CD8-positive, alpha-beta memory T cell (primary cell): ENCODE results near the gene ASB4. TPM values are rescaled to one million over a fixed set of nuclear protein-coding genes. Genes with fewer than 3 reads are reported as not detected.

ENCODE experiments used
- CTCF ChIA-PET: fragments of 350-600 bp; sonication (Branson Sonifier 250); formaldehyde crosslinking; loops from one replicate; lab custom pipeline; 2021; ENCODE audit warnings: antibody characterized with exemption; lab: Charles Lee
- POLR2A ChIA-PET: fragments of 350-600 bp; sonication (Branson Sonifier 250); formaldehyde crosslinking; loops from one replicate; lab custom pipeline; 2021; ENCODE audit warnings: antibody characterized with exemption; lab: Charles Lee
- DNase-seq, 5 donors: peaks; one replicate each; pipeline versions ENCODE4 v3.0.0 to v3.0.0-alpha.2; 2020 to 2022; ENCODE audit warnings: mixed read lengths in 1 of 5
- H3K27ac ChIP-seq: one replicate; pipeline ENCODE4 v1.7.0; 2013; ENCODE audit warnings: low read depth, mild to moderate bottlenecking, low read length, moderate library complexity
- H3K27me3 ChIP-seq: 2 replicates; pipeline ENCODE4 v1.7.0; 2013; ENCODE audit warnings: low read length, mild to moderate bottlenecking; ENCODE audit not compliant: insufficient read depth, poor library complexity, severe bottlenecking
- H3K36me3 ChIP-seq: 2 replicates; pipeline ENCODE4 v1.7.0; 2013; ENCODE audit warnings: mild to moderate bottlenecking, low read length, moderate library complexity; ENCODE audit not compliant: insufficient read depth
- H3K4me1 ChIP-seq: 2 replicates; pipeline ENCODE4 v1.7.0; 2013; ENCODE audit warnings: mild to moderate bottlenecking, low read length, moderate library complexity; ENCODE audit not compliant: insufficient read depth
- H3K4me3 ChIP-seq: 2 replicates; pipeline ENCODE4 v1.7.0; 2013; ENCODE audit warnings: mild to moderate bottlenecking, low read length
- H3K9me3 ChIP-seq: 2 replicates; pipeline ENCODE4 v1.7.0; 2013; ENCODE audit warnings: mild to moderate bottlenecking, low read length
- H3K27ac Mint-ChIP-seq, 8 donors: one replicate each; pipeline ENCODE4 v1.8.0; 2020 to 2021; ENCODE audit warnings: mixed read lengths in 8 of 8, mild to moderate bottlenecking in 6 of 8, inconsistent platforms in 3 of 8, moderate library complexity in 3 of 8
- H3K27me3 Mint-ChIP-seq, 2 donors: one replicate each; pipeline ENCODE4 v1.8.0; 2020 to 2021; ENCODE audit warnings: mixed read lengths in 2 of 2, mild to moderate bottlenecking in 1 of 2, moderate library complexity in 1 of 2
- H3K36me3 Mint-ChIP-seq, 3 donors: one replicate each; pipeline ENCODE4 v1.8.0; 2020 to 2021; ENCODE audit warnings: mixed read lengths in 3 of 3, inconsistent platforms in 1 of 3, mild to moderate bottlenecking in 1 of 3
- H3K4me1 Mint-ChIP-seq, 3 donors: one replicate each; pipeline ENCODE4 v1.8.0; 2020 to 2021; ENCODE audit warnings: mixed read lengths in 3 of 3, inconsistent platforms in 1 of 3, mild to moderate bottlenecking in 1 of 3
- H3K4me3 Mint-ChIP-seq, 7 donors: one replicate each; pipeline ENCODE4 v1.8.0; 2020 to 2021; ENCODE audit warnings: mixed read lengths in 7 of 7, mild to moderate bottlenecking in 6 of 7, moderate library complexity in 4 of 7, inconsistent platforms in 2 of 7
- H3K9me3 Mint-ChIP-seq, 5 donors: one replicate each; pipeline ENCODE4 v1.8.0; 2020 to 2022; ENCODE audit warnings: mixed read lengths in 5 of 5, mild to moderate bottlenecking in 3 of 5, moderate library complexity in 2 of 5, inconsistent platforms in 1 of 5
- polyA plus RNA-seq: library from polyadenylated mRNA; unstranded; fragments of 300-500 nt; fragmentation: Illumina TruSeq; gene quantifications from one replicate; pipeline ENCODE4 v1.2.3, GENCODE V29; 2021
- total RNA-seq, 2 experiments: library from RNA; stranded (reverse); gene quantifications; one replicate each; pipeline ENCODE4 v1.2.3, GENCODE V29; 2021

Gene ASB4
- total and polyA plus RNA-seq, 3 experiments from 2014 or later = not detected

DNA sequence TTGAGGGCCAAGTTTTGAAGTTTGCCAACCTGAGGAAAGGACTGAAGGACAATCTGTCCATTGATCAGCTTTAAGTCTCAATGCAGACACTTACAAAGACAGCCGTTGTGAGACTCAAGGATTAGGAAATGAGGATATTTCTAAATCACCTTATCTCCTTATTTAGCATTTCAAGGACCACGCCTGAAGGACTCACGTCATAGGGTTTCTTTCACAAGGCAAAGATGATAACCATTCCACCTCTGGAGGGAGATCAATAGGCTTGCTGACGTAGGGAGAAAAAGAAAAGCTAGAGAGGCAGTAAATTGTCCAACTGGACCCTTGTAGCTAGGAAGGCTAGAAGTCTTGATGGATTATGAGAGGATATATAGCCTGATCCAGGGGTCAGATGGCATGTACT lies 3.3 kb upstream of the ASB4 start:
- H3K27me3 ChIP-seq = no peaks in the 10 kb centered on the region
- Mint-ChIP-seq H3K27ac (no peak overlapping the region), H3K9me3 (no peaks in the 10 kb centered on the region), H3K27me3 (peaks cover 2 to 15% of the 10 kb centered on the region in 2 donors), H3K36me3 (no peaks in the 10 kb centered on the region), H3K4me1 (no peaks in the 10 kb centered on the region), H3K4me3 (no peak overlapping the region)
- H3K9me3 ChIP-seq = no peaks in the 10 kb centered on the region
- no peak overlapping the region for H3K4me3 ChIP-seq
- H3K4me1 ChIP-seq = no peaks in the 10 kb centered on the region
- ChIA-PET CTCF (no interaction called here), POLR2A (no interaction called here)
- H3K36me3 ChIP-seq = no peaks in the 10 kb centered on the region
- DNase-seq = no peak
- no peak overlapping the region for H3K27ac ChIP-seq

- Histone ChIP-seq H3K27ac (no peak overlapping the region), H3K4me1 (no peaks in the 10 kb centered on the region), H3K36me3 (no peaks in the 10 kb centered on the region), H3K9me3 (no peaks in the 10 kb centered on the region), H3K4me3 (no peak overlapping the region), H3K27me3 (no peaks in the 10 kb centered on the region)
- no peak for DNase-seq
- no peaks in the 10 kb centered on the region for H3K36me3 Mint-ChIP-seq
- no peak overlapping the region for H3K27ac Mint-ChIP-seq
- no peaks in the 10 kb centered on the region for H3K9me3 Mint-ChIP-seq
- peaks cover 1 to 3% of the 10 kb centered on the region in 2 donors for H3K27me3 Mint-ChIP-seq
- H3K4me3 Mint-ChIP-seq = no peak overlapping the region
- no peaks in the 10 kb centered on the region for H3K4me1 Mint-ChIP-seq
- POLR2A ChIA-PET = no interaction called here
- CTCF ChIA-PET = interaction anchor here (0.8 to 1.4 kb wide), 2 partner anchors 10 to 13 kb away, joined by 3 to 5 read pairs; no protein-coding TSS in a partner anchor
These were observed 4.6 kb downstream of the ASB4 start for GRCh38 chr7:95490231-95490762.

DNA sequence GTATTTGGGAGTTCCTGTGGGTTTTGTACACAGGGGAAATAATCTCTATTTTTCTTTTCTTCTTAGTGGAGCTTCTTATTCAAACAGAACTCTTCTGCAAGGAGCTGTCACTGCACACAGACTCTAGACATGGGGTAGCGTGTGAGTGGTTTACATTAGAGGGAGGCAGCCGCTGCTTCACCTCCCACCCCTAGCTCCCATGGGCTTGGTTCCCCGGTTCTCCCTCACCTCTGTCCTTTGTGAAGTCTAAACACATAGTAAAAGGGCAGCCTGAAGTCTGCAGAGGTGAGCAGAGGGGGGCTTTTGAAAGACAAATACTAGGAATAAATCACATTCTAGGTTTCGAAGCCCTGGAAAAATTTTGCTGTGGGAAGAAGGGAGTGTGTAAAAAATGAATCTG lies 5.5 kb downstream of the ASB4 start:
- ChIA-PET CTCF (interaction anchor here (1.4 kb wide), 1 partner anchor 14 kb away, joined by 5 read pairs; no protein-coding TSS in a partner anchor), POLR2A (no interaction called here)
- no peaks in the 10 kb centered on the region for H3K9me3 ChIP-seq
- H3K4me1 ChIP-seq = no peaks in the 10 kb centered on the region
- H3K36me3 Mint-ChIP-seq = no peaks in the 10 kb centered on the region
- peaks cover 1 to 2% of the 10 kb centered on the region in 2 donors for H3K27me3 Mint-ChIP-seq
- H3K36me3 ChIP-seq = no peaks in the 10 kb centered on the region
- no peak overlapping the region for H3K4me3 Mint-ChIP-seq
- no peaks in the 10 kb centered on the region for H3K27me3 ChIP-seq
- no peaks in the 10 kb centered on the region for H3K9me3 Mint-ChIP-seq
- no peak for DNase-seq
- H3K27ac Mint-ChIP-seq = no peak overlapping the region
- H3K4me1 Mint-ChIP-seq = no peaks in the 10 kb centered on the region
- no peak overlapping the region for H3K4me3 ChIP-seq
- H3K27ac ChIP-seq = no peak overlapping the region

- Mint-ChIP-seq H3K9me3 (no peaks in the 10 kb centered on the region), H3K27ac (peak overlapping the region in 1 of 8 donors; percentile 31), H3K4me3 (no peak overlapping the region), H3K27me3 (peaks cover 0 to 1% of the 10 kb centered on the region in 2 donors), H3K36me3 (no peaks in the 10 kb centered on the region), H3K4me1 (no peaks in the 10 kb centered on the region)
- no peak overlapping the region for H3K27ac ChIP-seq
- ChIA-PET CTCF (interaction anchor here (1.3 to 1.4 kb wide), 2 partner anchors 15 kb away, joined by 5 to 6 read pairs; no protein-coding TSS in a partner anchor), POLR2A (no interaction called here)
- H3K9me3 ChIP-seq = no peaks in the 10 kb centered on the region
- H3K36me3 ChIP-seq = no peaks in the 10 kb centered on the region
- H3K4me1 ChIP-seq = no peaks in the 10 kb centered on the region
- no peaks in the 10 kb centered on the region for H3K27me3 ChIP-seq
- H3K4me3 ChIP-seq = no peak overlapping the region
- DNase-seq = no peak
These were observed 6.0 kb downstream of the ASB4 start for GRCh38 chr7:95491634-95492314.

DNA sequence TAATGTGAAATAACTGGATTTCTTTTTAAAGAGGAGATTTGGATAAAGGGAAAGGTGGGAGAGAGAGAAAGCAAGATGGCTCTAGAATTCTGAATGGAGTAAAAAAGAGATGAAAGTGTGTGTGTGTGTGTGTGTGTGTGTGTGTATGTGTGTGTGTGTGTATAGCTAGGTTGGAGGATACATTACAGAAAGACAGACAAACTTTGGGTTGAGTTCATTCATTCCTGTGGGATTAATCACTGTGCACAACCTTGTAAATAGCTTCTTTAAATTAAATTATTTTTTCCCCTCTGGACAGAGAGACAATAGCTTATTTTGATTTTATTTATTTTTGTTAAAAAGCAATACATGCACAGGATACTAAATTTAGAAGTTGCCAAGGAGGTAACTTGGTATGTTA lies 7.5 kb downstream of the ASB4 start:
- H3K9me3 ChIP-seq = no peaks in the 10 kb centered on the region
- H3K27ac Mint-ChIP-seq = no peak overlapping the region
- H3K27ac ChIP-seq = no peak overlapping the region
- H3K4me3 ChIP-seq = no peak overlapping the region
- H3K36me3 ChIP-seq = no peaks in the 10 kb centered on the region
- H3K27me3 ChIP-seq = no peaks in the 10 kb centered on the region
- H3K9me3 Mint-ChIP-seq = no peaks in the 10 kb centered on the region
- H3K4me1 Mint-ChIP-seq = no peaks in the 10 kb centered on the region
- POLR2A ChIA-PET = no interaction called here
- H3K4me1 ChIP-seq = no peaks in the 10 kb centered on the region
- H3K27me3 Mint-ChIP-seq = peaks cover 0 to 2% of the 10 kb centered on the region in 2 donors
- DNase-seq = no peak
- no peaks in the 10 kb centered on the region for H3K36me3 Mint-ChIP-seq
- no peak overlapping the region for H3K4me3 Mint-ChIP-seq
- CTCF ChIA-PET = interaction anchor here (1.3 kb wide), 1 partner anchor 16 kb away, joined by 6 read pairs; no protein-coding TSS in a partner anchor

- H3K36me3 ChIP-seq = no peaks in the 10 kb centered on the region
- H3K27me3 Mint-ChIP-seq = peaks cover 0 to 2% of the 10 kb centered on the region in 2 donors
- no peaks in the 10 kb centered on the region for H3K9me3 Mint-ChIP-seq
- H3K36me3 Mint-ChIP-seq = no peaks in the 10 kb centered on the region
- H3K27me3 ChIP-seq = no peaks in the 10 kb centered on the region
- no peak overlapping the region for H3K4me3 ChIP-seq
- H3K4me1 Mint-ChIP-seq = no peaks in the 10 kb centered on the region
- no peak overlapping the region for H3K4me3 Mint-ChIP-seq
- H3K27ac Mint-ChIP-seq = no peak overlapping the region
- H3K9me3 ChIP-seq = no peaks in the 10 kb centered on the region
- POLR2A ChIA-PET = no interaction called here
- H3K4me1 ChIP-seq = no peaks in the 10 kb centered on the region
- no peak overlapping the region for H3K27ac ChIP-seq
- CTCF ChIA-PET = no interaction called here
- DNase-seq = no peak
These were observed 8.1 kb downstream of the ASB4 start for GRCh38 chr7:95493844-95494243.

- H3K27ac Mint-ChIP-seq = peak overlapping the region in 3 of 8 donors; percentile 15 to 56 (median 26)
- Histone ChIP-seq H3K27ac (no peak overlapping the region), H3K36me3 (no peaks in the 10 kb centered on the region), H3K4me1 (no peaks in the 10 kb centered on the region), H3K27me3 (no peaks in the 10 kb centered on the region), H3K9me3 (no peaks in the 10 kb centered on the region), H3K4me3 (no peak overlapping the region)
- H3K4me1 Mint-ChIP-seq = peaks cover 15 to 27% (median 26%) of the 10 kb centered on the region in 3 donors
- ChIA-PET POLR2A (interaction anchor here (0.6 kb wide), 1 partner anchor 28 kb away, joined by 3 read pairs; no protein-coding TSS in a partner anchor), CTCF (interaction anchor here (0.9 to 1.3 kb wide), 2 partner anchors 8 to 10 kb away, joined by 3 to 4 read pairs; no protein-coding TSS in a partner anchor)
- DNase-seq = no peak
- peaks cover 4 to 6% of the 10 kb centered on the region in 2 donors for H3K27me3 Mint-ChIP-seq
- peak overlapping the region in 4 of 7 donors; percentile 9 to 52 (median 30) for H3K4me3 Mint-ChIP-seq
- no peaks in the 10 kb centered on the region for H3K9me3 Mint-ChIP-seq
- H3K36me3 Mint-ChIP-seq = no peaks in the 10 kb centered on the region
These were observed 15.6 kb downstream of the ASB4 start for GRCh38 chr7:95501261-95501832.

- no peak overlapping the region for H3K27ac Mint-ChIP-seq
These were observed 16.7 kb downstream of the ASB4 start for GRCh38 chr7:95502403-95502802.

More at GRCh38 chr7:95502403-95502802, 16.7 kb downstream of the ASB4 start:
- Mint-ChIP-seq H3K4me3 (no peak overlapping the region), H3K4me1 (peaks cover 15 to 27% (median 26%) of the 10 kb centered on the region in 3 donors), H3K27me3 (peaks cover 4% of the 10 kb centered on the region in 2 donors), H3K9me3 (no peaks in the 10 kb centered on the region), H3K36me3 (no peaks in the 10 kb centered on the region)
- no peaks in the 10 kb centered on the region for H3K36me3 ChIP-seq
- POLR2A ChIA-PET = no interaction called here
- CTCF ChIA-PET = interaction anchor here (0.8 kb wide), 1 partner anchor 9 kb away, joined by 3 read pairs; no protein-coding TSS in a partner anchor
- H3K4me1 ChIP-seq = no peaks in the 10 kb centered on the region
- no peaks in the 10 kb centered on the region for H3K9me3 ChIP-seq
- no peak overlapping the region for H3K4me3 ChIP-seq
- H3K27ac ChIP-seq = no peak overlapping the region
- no peak for DNase-seq
- H3K27me3 ChIP-seq = no peaks in the 10 kb centered on the region
